Uterus (tissue), 4 donors: ENCODE results near the gene YIF1A. TPM values are rescaled to one million over a fixed set of nuclear protein-coding genes. Genes with fewer than 3 reads are reported as not detected.
"Not testable (repeated sequence)": the region's sequence is repeated elsewhere in the genome, so short reads cannot be mapped to it uniquely, and the experiment has no call there.

Experiments
- DNase-seq, 2 donors: peaks; one replicate each; pipeline ENCODE4 v3.0.0-alpha.2; 2019 to 2020
- H3K27ac ChIP-seq, 2 donors: fragments of 200-600 bp; sonication (generic); 1 replicate in 1 of 2; 2 replicates in 1 of 2; pipeline ENCODE4 v1.5.1; 2016 to 2018
- H3K27me3 ChIP-seq, 2 donors: fragments of 200-600 bp; sonication (generic); one replicate each; pipeline ENCODE4 v1.5.1; 2018 to 2019; ENCODE audit warnings: control low read depth in 1 of 2
- H3K36me3 ChIP-seq, 2 donors: fragments of 200-600 bp; sonication (generic); one replicate each; pipeline ENCODE4 v1.5.1; 2019; ENCODE audit warnings: control low read depth in 1 of 2
- H3K4me1 ChIP-seq, 2 donors: fragments of 200-600 bp; sonication (generic); one replicate each; pipeline ENCODE4 v1.5.1; 2018 to 2019; ENCODE audit warnings: control low read depth in 1 of 2
- H3K4me3 ChIP-seq, 2 donors: fragments of 200-600 bp; sonication (generic); 1 replicate in 1 of 2; 2 replicates in 1 of 2; pipeline ENCODE4 v1.5.1; 2018 to 2019; ENCODE audit warnings: mild to moderate bottlenecking in 1 of 2
- H3K9me3 ChIP-seq, 2 donors: fragments of 200-600 bp; sonication (generic); one replicate each; pipeline ENCODE4 v1.5.1; 2019; ENCODE audit warnings: control low read depth in 1 of 2
- CTCF ChIP-seq, 4 experiments: fragments of 200-600 bp in 2 of 4; fragments of 450-650 bp in 2 of 4; sonication (generic) in 2 of 4; IDR thresholded peaks; one replicate each; pipeline ENCODE4 v1.5.1; 2016 to 2019; ENCODE audit warnings: antibody characterized with exemption in 4 of 4, mild to moderate bottlenecking in 2 of 4, moderate library complexity in 1 of 4
- POLR2A ChIP-seq, 2 donors: fragments of 450-650 bp; IDR thresholded peaks; one replicate each; pipeline ENCODE4 v1.6.1; 2016; ENCODE audit warnings: antibody characterized with exemption in 2 of 2, mild to moderate bottlenecking in 1 of 2, moderate library complexity in 1 of 2
- intact Hi-C: fragments of 100-400 bp; cut with DNase I; formaldehyde crosslinking; loops from one replicate; pipeline ENCODE4 v1.15.1; 2023; ENCODE audit warnings: low total_unique reads
- total RNA-seq, 4 donors: library from RNA; depleted of rRNA in 3 of 4; stranded (reverse); fragments of >200 nt in 3 of 4; gene quantifications; one replicate each; pipeline versions ENCODE4 v1.1.0 to v1.2.4, GENCODE V29; 2014 to 2023
- donor health status: DM: yes; HTN: yes; CAD: no.

YIF1A gene
- total RNA-seq, 4 donors from 2014 or later: 38.9 to 101 (median 79.1) TPM

- intact Hi-C loops: loop anchor here (10.0 kb wide), 1 partner anchor 56 kb away; no protein-coding TSS in a partner anchor
- Histone ChIP-seq H3K27ac (no peak overlapping the region), H3K27me3 (no peaks in the 10 kb centered on the region), H3K36me3 (no peaks in the 10 kb centered on the region), H3K4me1 (peaks cover 0 to 10% of the 10 kb centered on the region in 2 donors), H3K4me3 (no peak overlapping the region), H3K9me3 (no peaks in the 10 kb centered on the region)
- no peak for TF ChIP-seq POLR2A (IDR thresholded peaks at IDR 0.05)
- TF ChIP-seq CTCF (IDR thresholded peaks at IDR 0.05): no peak
- no peak for DNase-seq
Measured at GRCh38 chr11:66280428-66280827, 8.5 kb downstream of the YIF1A start.

- no peaks in the 10 kb centered on the region for H3K27me3 ChIP-seq
Measured at GRCh38 chr11:66279092-66279734, 9.7 kb downstream of the YIF1A start.

GRCh38 chr11:66278363-66279091, 10.4 kb downstream of the YIF1A start:
- Histone ChIP-seq H3K4me1 (peaks cover 0 to 10% of the 10 kb centered on the region in 2 donors), H3K9me3 (no peaks in the 10 kb centered on the region), H3K27ac (no peak overlapping the region), H3K27me3 (no peaks in the 10 kb centered on the region), H3K4me3 (no peak overlapping the region), H3K36me3 (no peaks in the 10 kb centered on the region)
- TF ChIP-seq POLR2A (IDR thresholded peaks at IDR 0.05) (no peak), CTCF (IDR thresholded peaks at IDR 0.05) (no peak)
- DNase-seq: no peak
- intact Hi-C loops: no loop called here

More at GRCh38 chr11:66279092-66279734, 9.7 kb downstream of the YIF1A start:
- intact Hi-C loops: no loop called here
- Histone ChIP-seq H3K9me3 (no peaks in the 10 kb centered on the region), H3K4me3 (no peak overlapping the region), H3K4me1 (peaks cover 0 to 10% of the 10 kb centered on the region in 2 donors), H3K27ac (no peak overlapping the region), H3K36me3 (no peaks in the 10 kb centered on the region)
- no peak for DNase-seq
- TF ChIP-seq CTCF (IDR thresholded peaks at IDR 0.05): no peak
- TF ChIP-seq POLR2A (IDR thresholded peaks at IDR 0.05): no peak

GRCh38 chr11:66277471-66278362, 11.2 kb downstream of the YIF1A start, which contains the start of gene CNIH2:
Gene CNIH2 (plus strand): TSS chr11:66278175. CDS start chr11:66278457, 282 bp downstream.
- Histone ChIP-seq H3K4me3 (peak within 1 kb of the TSS; percentile 13 to 22), H3K36me3 (no peaks in the 10 kb centered on the region), H3K27me3 (no peaks in the 10 kb centered on the region), H3K4me1 (peaks cover 0 to 10% of the 10 kb centered on the region in 2 donors), H3K9me3 (no peaks in the 10 kb centered on the region), H3K27ac (peak within 1 kb of the TSS; percentile 48 to 54)
- DNase-seq: peak in 1 of 2 donors; percentile 42
- TF ChIP-seq CTCF (IDR thresholded peaks at IDR 0.05) (no peak), POLR2A (IDR thresholded peaks at IDR 0.05) (no peak)
- intact Hi-C loops: no loop called here

GRCh38 chr11:66277064-66277463, 11.9 kb downstream of the YIF1A start:
- H3K36me3 ChIP-seq, H3K27me3 ChIP-seq, H3K4me3 ChIP-seq, intact Hi-C loops, H3K9me3 ChIP-seq, DNase-seq: not testable (repeated sequence)
- Histone ChIP-seq H3K27ac (peak overlapping the region in 1 of 2 donors; percentile 48), H3K4me1 (peaks cover 0 to 10% of the 10 kb centered on the region in 2 donors)

- H3K27me3 ChIP-seq, H3K36me3 ChIP-seq, DNase-seq, H3K27ac ChIP-seq, H3K4me3 ChIP-seq, H3K9me3 ChIP-seq, intact Hi-C loops: not testable (repeated sequence)
- H3K4me1 ChIP-seq: peaks cover 0 to 10% of the 10 kb centered on the region in 2 donors
Measured at GRCh38 chr11:66276619-66277018, 12.3 kb downstream of the YIF1A start.
